ENCODE data around the gene DPYSL5. TPM values are rescaled to one million over a fixed set of nuclear protein-coding genes. Genes with fewer than 3 reads are reported as not detected.

The DPYSL5 gene
- total RNA-seq, 4 donors from 2014 or later, result 0.40 to 2.4 TPM; not detected in 2

GRCh38 chr2:26942543-26943295 lies 94.8 kb downstream of the DPYSL5 start:
- no peaks in the 10 kb centered on the region for H3K9me3 ChIP-seq
- H3K4me1 ChIP-seq, result no peaks in the 10 kb centered on the region
- 23% methylated on average over 6 of the region's 28 CpGs; no CpG with 5 or more reads in 1 of the 2 donors for WGBS, 2 donors (ENCODE audit: low coverage in 1 of 2)
- no peak overlapping the region for H3K4me3 ChIP-seq
- no peaks in the 10 kb centered on the region for H3K36me3 ChIP-seq
- H3K27me3 ChIP-seq, result peaks cover 53% of the 10 kb centered on the region
- H3K27ac ChIP-seq, result no peak overlapping the region
- ATAC-seq, result no peak
- TF ChIP-seq POLR2AphosphoS5 (IDR thresholded peaks at IDR 0.05) (no peak), CTCF (IDR thresholded peaks at IDR 0.05) (peak in 3 of 4 experiments; percentile 60 to 77 (median 65))

GRCh38 chr2:26945991-26946750 lies 98.2 kb downstream of the DPYSL5 start:
- TF ChIP-seq POLR2A (IDR thresholded peaks at IDR 0.05) (no peak), CTCF (IDR thresholded peaks at IDR 0.05) (no peak)
- no peak for ATAC-seq
- no peaks in the 10 kb centered on the region for H3K36me3 ChIP-seq
- no peaks in the 10 kb centered on the region for H3K4me1 ChIP-seq
- no peak overlapping the region for H3K27ac ChIP-seq
- 81 to 85% methylated on average over 3 to 5 of the region's 12 CpGs for WGBS, 2 donors (ENCODE audit: low coverage in 1 of 2)
- H3K4me3 ChIP-seq, result no peak overlapping the region
- peaks cover 70% of the 10 kb centered on the region for H3K27me3 ChIP-seq
- no peaks in the 10 kb centered on the region for H3K9me3 ChIP-seq

GRCh38 chr2:26946841-26947784 lies 99.2 kb downstream of the DPYSL5 start:
- H3K4me3 ChIP-seq, result no peak overlapping the region
- H3K27me3 ChIP-seq, result peaks cover 69% of the 10 kb centered on the region
- no peaks in the 10 kb centered on the region for H3K36me3 ChIP-seq
- no peaks in the 10 kb centered on the region for H3K4me1 ChIP-seq
- ATAC-seq, result peak; percentile 40
- TF ChIP-seq CTCF (IDR thresholded peaks at IDR 0.05) (no peak), EP300 (IDR thresholded peaks at IDR 0.05) (no peak), POLR2A (IDR thresholded peaks at IDR 0.05) (no peak), POLR2AphosphoS5 (IDR thresholded peaks at IDR 0.05) (no peak)
- H3K27ac ChIP-seq, result no peak overlapping the region
- 33 to 45% methylated on average over 6 to 7 of the region's 34 CpGs for WGBS, 2 donors (ENCODE audit: low coverage in 1 of 2)
- H3K9me3 ChIP-seq, result no peaks in the 10 kb centered on the region

- 81 to 87% methylated on average over 3 of the region's 3 CpGs for WGBS, 2 donors (ENCODE audit: low coverage in 1 of 2)
- no peak for ATAC-seq
- H3K27ac ChIP-seq, result no peak overlapping the region
- no peaks in the 10 kb centered on the region for H3K9me3 ChIP-seq
- no peaks in the 10 kb centered on the region for H3K36me3 ChIP-seq
- no peaks in the 10 kb centered on the region for H3K4me1 ChIP-seq
- H3K4me3 ChIP-seq, result no peak overlapping the region
- peaks cover 54% of the 10 kb centered on the region for H3K27me3 ChIP-seq
- TF ChIP-seq POLR2A (IDR thresholded peaks at IDR 0.05) (no peak), CTCF (IDR thresholded peaks at IDR 0.05) (no peak), POLR2AphosphoS5 (IDR thresholded peaks at IDR 0.05) (no peak), EP300 (IDR thresholded peaks at IDR 0.05) (no peak)
Measured at GRCh38 chr2:26948800-26949199, 100.9 kb downstream of the DPYSL5 start.
